CD4-positive, alpha-beta T cell treated with Interleukin-6 at 100 ng/mL for 8 hours (primary cell): Measurements from ENCODE around the gene HOXA11.

Experiments
- DNase-seq: peaks from one replicate; pipeline ENCODE4 v3.0.0-alpha.2; 2020; ENCODE audit warnings: mixed read lengths, low spot score

The HOXA11 gene

DNA sequence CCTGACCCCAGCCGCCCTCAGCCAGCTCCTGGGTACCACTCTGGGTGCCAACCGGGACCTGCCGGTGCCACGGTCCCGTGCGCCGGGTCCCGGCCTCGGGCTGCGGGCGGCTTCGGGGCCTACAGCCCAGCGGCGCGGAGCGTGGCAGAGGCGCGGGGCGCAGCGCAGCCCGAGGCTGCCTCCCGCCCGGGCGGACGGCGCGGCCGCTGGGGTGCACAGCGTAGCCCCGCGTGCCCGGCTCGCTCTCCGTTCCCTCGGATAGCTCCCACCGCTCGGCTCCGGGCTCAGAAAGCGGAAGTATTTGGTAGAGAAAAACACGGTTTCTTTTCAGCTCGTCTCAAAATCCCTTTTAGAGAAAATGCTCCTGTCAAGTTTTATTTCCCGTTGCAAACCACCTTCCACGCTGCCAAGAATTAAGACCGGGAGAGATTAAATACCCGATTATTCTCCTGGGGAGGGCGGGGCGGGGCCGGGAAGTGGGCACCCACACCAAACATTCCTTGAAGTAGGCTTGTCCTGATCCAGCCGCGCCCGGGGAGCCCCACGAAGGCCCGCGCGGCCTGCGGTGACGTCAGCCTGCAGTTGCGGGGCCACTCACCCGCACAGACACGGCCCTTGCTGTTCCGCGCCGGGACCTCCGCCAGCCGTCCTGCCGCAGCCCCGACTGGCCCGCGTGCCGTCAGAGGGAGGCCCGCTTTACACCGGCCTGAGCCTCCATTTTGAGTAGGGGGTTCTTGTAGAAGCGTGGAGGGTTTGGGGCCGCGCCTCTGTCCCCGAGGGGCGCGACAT lies 7.7 kb upstream of the HOXA11 start:
- no peak for DNase-seq

- no peak for DNase-seq
These were observed 7.0 kb upstream of the HOXA11 start for GRCh38 chr7:27191833-27192545.

GRCh38 chr7:27191161-27191731 lies 6.2 kb upstream of the HOXA11 start:
- DNase-seq = no peak

GRCh38 chr7:27189997-27190748 lies 5.1 kb upstream of the HOXA11 start:
- no peak for DNase-seq

DNA sequence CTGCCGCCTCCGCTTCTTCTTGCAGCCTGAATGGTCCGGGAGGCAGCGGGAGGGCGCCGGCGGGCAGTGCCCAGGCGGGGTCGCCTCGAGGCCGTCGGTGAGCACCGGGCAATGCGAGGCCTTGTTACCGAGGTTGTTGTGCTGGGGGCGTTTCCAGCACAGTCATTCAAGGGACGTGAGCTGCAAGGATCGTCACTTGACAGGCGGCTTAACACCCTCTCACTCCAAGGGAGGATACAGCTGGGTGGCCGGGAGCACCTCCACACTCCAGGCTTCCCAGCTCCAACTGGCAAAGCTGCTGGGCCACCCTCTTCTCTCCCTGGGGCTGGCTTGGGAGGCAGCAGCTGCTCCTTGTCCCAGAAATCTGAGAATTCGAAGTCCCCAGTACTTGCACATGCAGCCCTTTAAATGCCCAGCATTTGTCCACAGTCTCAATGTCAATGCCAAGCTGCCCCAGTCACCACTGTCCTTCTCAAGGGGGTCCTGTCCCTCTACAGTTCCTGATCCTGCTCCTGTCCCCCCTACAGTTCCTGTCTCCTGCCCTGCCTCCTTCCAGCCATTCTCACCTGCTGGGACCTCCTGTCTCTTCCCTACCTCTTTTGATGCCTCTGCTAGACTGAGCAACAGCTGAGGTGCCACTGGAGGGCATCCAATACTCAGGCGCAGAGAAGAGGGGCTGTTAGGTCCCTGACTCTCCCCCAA lies 4.4 kb upstream of the HOXA11 start:
- DNase-seq = no peak

DNA sequence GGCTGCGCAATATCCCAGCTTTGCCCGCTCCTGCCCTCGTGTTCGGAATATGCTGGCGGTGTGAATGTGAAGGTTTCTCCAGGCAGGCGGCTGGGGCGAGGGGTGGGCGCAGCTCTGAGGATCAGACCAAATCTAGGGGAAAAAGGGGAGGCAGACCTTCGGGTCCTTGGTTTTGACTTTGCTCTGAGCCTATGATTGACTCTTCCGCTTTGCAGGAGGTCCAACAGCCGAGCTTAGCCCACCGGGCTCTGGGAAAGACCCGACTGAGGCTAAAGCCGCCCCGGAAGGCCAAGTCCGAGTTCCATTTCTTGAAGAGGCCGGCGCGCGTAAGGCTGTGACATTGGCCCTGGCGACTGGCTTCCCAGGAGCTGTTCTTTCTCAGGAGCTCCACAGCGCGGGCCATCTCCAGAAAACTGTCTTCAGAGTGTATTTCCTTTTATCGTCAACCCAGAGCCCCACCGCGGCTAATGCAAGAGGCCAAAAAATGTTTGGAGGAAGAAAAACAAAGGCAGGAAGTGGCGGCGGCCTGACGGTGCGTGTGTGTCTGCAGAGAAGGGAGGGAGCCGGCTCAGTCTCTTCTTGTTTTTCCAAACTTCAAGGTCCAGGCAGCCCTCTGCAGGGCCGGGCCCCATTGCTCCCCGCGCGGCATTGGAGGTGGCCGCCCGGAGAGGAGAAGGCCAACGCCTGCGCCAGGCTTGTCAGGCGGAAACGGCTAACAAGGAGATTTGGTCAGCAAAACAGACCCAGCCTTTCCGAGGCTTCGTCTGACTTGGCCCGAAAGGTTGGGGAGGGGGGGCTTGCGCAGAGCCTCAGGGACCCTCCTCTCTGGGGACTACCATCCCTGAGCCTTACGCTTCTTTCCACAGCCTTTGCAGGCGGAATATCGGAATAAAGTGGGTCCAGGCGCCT lies 3.6 kb upstream of the HOXA11 start:
- peak; percentile 49 for DNase-seq

- no peak for DNase-seq
These were observed 2.7 kb upstream of the HOXA11 start for GRCh38 chr7:27187475-27188385.

DNA sequence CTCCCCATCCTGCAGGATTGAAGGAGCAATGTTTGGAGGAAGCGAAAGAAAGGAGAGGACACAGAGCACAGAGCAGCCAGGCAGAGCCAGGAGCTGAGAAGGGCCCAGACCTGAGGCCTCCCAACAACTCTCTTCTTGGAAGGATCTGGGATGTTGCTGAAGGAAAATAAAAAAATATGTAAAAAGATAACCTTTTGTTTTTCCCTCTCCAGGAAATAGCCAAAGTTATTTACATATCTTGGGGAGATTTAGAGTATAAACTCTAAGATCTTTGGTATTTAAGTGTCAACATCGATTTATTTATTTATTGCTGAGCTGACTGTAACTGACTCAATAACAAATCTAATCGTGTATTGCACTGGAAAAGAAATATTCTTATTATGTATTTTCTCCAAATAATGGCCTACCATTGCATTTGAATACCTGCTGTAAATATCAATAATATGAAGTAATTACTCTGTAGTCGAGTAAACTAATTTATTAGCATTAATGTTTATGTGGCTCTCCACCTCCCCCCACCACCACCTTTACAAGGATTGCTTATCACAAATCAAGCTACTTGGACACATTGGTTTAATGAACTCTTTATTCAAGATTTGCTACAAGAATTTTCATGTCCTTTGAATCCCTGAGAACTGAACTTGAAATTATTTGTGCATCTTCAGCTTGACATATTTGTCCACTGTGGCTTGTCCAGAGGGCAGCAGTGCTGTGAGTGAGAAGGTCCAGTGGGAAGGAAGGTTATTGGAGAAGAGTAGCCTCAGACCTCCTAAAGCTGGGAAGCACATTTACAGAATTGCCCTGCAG lies 1.8 kb upstream of the HOXA11 start:
- no peak for DNase-seq

- DNase-seq = no peak
These were observed 1.0 kb upstream of the HOXA11 start for GRCh38 chr7:27185854-27186667.

GRCh38 chr7:27184337-27185012 lies 557 bp downstream of the HOXA11 start:
- DNase-seq = no peak

GRCh38 chr7:27183682-27184336 lies 1.2 kb downstream of the HOXA11 start:
- DNase-seq = no peak

DNA sequence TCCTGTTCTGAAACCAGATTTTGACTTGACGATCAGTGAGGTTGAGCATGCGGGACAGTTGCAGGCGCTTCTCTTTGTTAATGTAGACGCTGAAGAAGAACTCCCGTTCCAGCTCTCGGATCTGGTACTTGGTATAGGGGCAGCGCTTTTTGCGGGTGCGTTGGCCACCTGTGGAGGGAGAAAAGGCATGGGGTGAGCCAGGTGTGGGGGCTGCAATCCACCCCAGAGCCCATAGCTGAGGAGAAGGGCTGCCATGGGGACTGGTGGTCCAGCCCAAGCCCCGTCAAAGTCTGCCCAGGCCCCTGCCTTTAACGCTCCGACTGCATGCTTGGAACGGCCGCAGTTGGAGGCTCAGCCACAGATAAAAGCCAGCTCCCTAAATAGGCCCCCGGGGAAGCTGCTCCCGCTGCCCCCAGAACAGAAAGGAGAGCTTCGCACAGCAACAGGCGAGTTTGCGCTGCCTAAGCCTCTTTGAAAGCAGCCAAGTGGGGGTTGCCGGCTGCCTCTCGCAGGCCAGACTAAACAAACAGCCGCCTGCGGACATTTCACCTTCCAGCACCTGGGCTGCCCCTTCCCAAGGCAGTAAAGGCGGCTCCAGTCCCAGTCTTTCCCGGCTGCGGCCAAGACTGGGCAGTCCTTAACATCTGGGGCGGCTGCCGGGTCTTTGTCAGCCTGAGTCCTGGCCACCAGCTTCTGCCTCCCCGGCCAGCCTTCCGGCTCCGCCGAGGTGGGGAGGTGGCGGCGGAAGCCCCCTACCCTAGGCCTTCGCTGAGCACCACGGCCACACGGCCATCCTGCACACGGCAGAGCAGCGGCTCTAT lies 2.0 kb downstream of the HOXA11 start:
- no peak for DNase-seq

DNA sequence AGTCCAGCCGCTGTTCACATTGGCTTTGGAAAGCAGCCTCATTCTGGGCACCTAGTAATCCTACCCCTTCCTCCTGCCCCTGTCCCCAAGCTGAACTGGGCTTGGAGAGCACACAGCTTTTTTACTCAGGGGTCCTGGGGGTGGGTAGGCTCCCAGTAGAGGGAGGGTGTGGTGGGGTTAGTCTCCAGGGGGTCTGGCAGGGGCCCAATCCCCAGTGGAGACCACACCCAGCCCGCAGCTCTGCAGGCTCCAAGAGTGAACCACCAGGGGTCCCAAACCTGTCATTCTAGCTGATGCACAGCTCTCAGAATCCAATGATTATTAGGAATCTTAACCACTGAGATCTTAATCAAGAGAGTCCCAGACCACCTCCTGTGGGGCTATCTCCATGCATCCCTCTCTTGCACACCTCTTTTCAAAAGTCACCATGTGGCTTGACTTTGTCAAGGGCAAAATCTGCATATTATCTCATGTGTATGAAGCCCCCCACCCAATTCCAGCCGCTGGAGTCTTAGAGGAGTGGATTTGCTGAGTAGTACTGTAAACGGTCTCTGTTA lies 2.7 kb downstream of the HOXA11 start:
- no peak for DNase-seq

DNA sequence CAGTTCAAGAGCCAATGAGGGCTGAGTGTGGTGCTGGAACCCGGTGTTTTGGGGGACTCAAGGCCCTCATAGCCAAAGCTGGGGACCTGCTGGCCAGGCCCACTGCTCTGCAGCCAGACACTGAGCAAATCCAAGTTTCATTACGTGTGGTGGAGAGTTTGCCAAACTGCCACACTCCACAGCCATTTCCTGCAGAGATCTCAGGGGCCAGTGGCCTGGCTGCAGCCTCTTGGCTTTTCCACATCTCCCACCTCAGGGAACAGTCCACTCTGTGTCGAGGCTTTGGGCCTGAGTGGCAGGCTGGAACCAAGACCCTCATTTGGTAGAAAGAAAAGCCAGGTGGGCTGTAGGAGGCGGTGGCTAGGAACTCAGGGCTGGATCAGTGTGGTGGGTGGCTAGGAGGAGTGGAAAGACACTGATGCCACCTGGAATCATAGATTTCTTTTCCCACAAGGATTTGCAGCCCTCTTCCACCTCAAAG lies 3.2 kb downstream of the HOXA11 start:
- DNase-seq = no peak
